Smooth muscle cell (in vitro differentiated cells): ENCODE data around the gene OR4C3. TPM values are rescaled to one million over a fixed set of nuclear protein-coding genes. Genes with fewer than 3 reads are reported as not detected.

Experiments
- DNase-seq: peaks from one replicate; lab custom pipeline; 2025; ENCODE audit not compliant: unreplicated experiment; lab: John Stamatoyannopoulos, UW
- H2AFZ ChIP-seq: fragments of 200-600 bp; sonication (generic); 2 replicates; pipeline ENCODE4 v1.6.0; 2016; ENCODE audit warnings: antibody characterized with exemption, low read depth, mild to moderate bottlenecking
- H3F3A ChIP-seq: fragments of 200-600 bp; sonication (generic); 2 replicates; pipeline ENCODE4 v1.6.0; 2017; ENCODE audit warnings: antibody characterized with exemption, low read depth
- H3K27ac ChIP-seq: fragments of 200-600 bp; sonication (generic); 2 replicates; pipeline ENCODE4 v1.5.1; 2016; ENCODE audit warnings: low read depth, mild to moderate bottlenecking
- H3K27me3 ChIP-seq: fragments of 200-600 bp; sonication (generic); 2 replicates; pipeline ENCODE4 v1.6.1; 2016; ENCODE audit warnings: low read depth, mild to moderate bottlenecking
- H3K36me3 ChIP-seq: fragments of 200-600 bp; sonication (generic); 2 replicates; pipeline ENCODE4 v1.5.1; 2016; ENCODE audit warnings: low read depth
- H3K4me1 ChIP-seq: fragments of 200-600 bp; sonication (generic); 2 replicates; pipeline ENCODE4 v1.5.1; 2016; ENCODE audit warnings: low read depth
- H3K4me2 ChIP-seq: fragments of 200-600 bp; sonication (generic); 2 replicates; pipeline ENCODE4 v1.6.0; 2016; ENCODE audit warnings: mild to moderate bottlenecking
- H3K4me3 ChIP-seq: fragments of 200-600 bp; sonication (generic); 2 replicates; pipeline ENCODE4 v1.5.1; 2016; ENCODE audit warnings: mild to moderate bottlenecking
- H3K79me2 ChIP-seq: fragments of 200-600 bp; sonication (generic); 2 replicates; pipeline ENCODE4 v1.6.0; 2016; ENCODE audit warnings: low read depth, mild to moderate bottlenecking
- H3K9ac ChIP-seq: fragments of 200-600 bp; sonication (generic); 2 replicates; pipeline ENCODE4 v1.6.0; 2016; ENCODE audit warnings: low read depth
- H3K9me3 ChIP-seq: fragments of 200-600 bp; sonication (generic); replicated peaks from 2 replicates; pipeline ENCODE4 v1.5.1; 2016; ENCODE audit warnings: low read depth
- H4K20me1 ChIP-seq: fragments of 200-600 bp; sonication (generic); 2 replicates; pipeline ENCODE4 v1.6.0; 2016; ENCODE audit warnings: low read depth
- WGBS: methylation state at CpG from one replicate; pipeline ENCODE4 v1.1.7; 2016; ENCODE audit warnings: low lambda C conversion rate; 5-methylcytosine and 5-hydroxymethylcytosine counted together
- polyA plus RNA-seq: library from polyadenylated mRNA; unstranded; fragments of >200 nt; fragmentation: Nextera tagmentation; extraction: Ambion mirVana; gene quantifications from 2 replicates; pipeline ENCODE4 v1.2.1, GENCODE V29; 2016
- total RNA-seq: library from RNA; depleted of rRNA; stranded (reverse); fragments of >200 nt; gene quantifications from 2 replicates; pipeline ENCODE4 v1.2.3, GENCODE V29; 2014
- TF ChIP-seq, protein P1 (sequence below): fragments of 200-600 bp; sonication (generic); IDR thresholded peaks from 2 replicates; pipeline ENCODE4 v1.5.1; 2017; ENCODE audit warnings: borderline replicate concordance, mild to moderate bottlenecking, antibody characterized with exemption; ENCODE audit not compliant: insufficient read depth, poor library complexity, severe bottlenecking

Gene OR4C3
- total and polyA plus RNA-seq, 2 experiments from 2014 or later: not detected

- WGBS: 71% methylated on average over 2 of the region's 2 CpGs
Measured at GRCh38 chr11:48366365-48366764, 41.6 kb downstream of the OR4C3 start, which contains the start of gene OR4C5. Gene OR4C5 (minus strand): TSS chr11:48366465. CDS start chr11:48366465, 0 bp downstream.

More at GRCh38 chr11:48366365-48366764, 41.6 kb downstream of the OR4C3 start, which contains the start of gene OR4C5:
- Histone ChIP-seq H4K20me1 (no peaks in the 10 kb centered on the region), H3K4me3 (no peak within 1 kb of the TSS), H3K9me3 (no peaks in the 10 kb centered on the region), H3K79me2 (no peaks in the 10 kb centered on the region), H3K27ac (no peak within 1 kb of the TSS), H3K36me3 (no peaks in the 10 kb centered on the region), H3F3A (no peaks in the 10 kb centered on the region), H3K4me2 (no peak within 1 kb of the TSS), H3K27me3 (no peaks in the 10 kb centered on the region), H3K9ac (no peak within 1 kb of the TSS), H2AFZ (no peak within 1 kb of the TSS), H3K4me1 (no peaks in the 10 kb centered on the region)
- TF ChIP-seq, protein P1, sequence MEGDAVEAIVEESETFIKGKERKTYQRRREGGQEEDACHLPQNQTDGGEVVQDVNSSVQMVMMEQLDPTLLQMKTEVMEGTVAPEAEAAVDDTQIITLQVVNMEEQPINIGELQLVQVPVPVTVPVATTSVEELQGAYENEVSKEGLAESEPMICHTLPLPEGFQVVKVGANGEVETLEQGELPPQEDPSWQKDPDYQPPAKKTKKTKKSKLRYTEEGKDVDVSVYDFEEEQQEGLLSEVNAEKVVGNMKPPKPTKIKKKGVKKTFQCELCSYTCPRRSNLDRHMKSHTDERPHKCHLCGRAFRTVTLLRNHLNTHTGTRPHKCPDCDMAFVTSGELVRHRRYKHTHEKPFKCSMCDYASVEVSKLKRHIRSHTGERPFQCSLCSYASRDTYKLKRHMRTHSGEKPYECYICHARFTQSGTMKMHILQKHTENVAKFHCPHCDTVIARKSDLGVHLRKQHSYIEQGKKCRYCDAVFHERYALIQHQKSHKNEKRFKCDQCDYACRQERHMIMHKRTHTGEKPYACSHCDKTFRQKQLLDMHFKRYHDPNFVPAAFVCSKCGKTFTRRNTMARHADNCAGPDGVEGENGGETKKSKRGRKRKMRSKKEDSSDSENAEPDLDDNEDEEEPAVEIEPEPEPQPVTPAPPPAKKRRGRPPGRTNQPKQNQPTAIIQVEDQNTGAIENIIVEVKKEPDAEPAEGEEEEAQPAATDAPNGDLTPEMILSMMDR: no peak
- no peak for DNase-seq

Other genes with a start within 250 kb of the OR4C3 start
- not detected in 2 replicates for gene OR4B1, start 108.1 kb upstream of the OR4C3 start, total RNA-seq
- not detected in 2 replicates for gene OR4B1, start 108.1 kb upstream of the OR4C3 start, polyA plus RNA-seq
- not detected in 2 replicates for gene OR4X2, start 79.8 kb upstream of the OR4C3 start, total RNA-seq
- gene OR4X2, start 79.8 kb upstream of the OR4C3 start, polyA plus RNA-seq: not detected in 2 replicates
- not detected in 2 replicates for gene OR4X1, start 61.1 kb upstream of the OR4C3 start, total RNA-seq
- gene OR4X1, start 61.1 kb upstream of the OR4C3 start, polyA plus RNA-seq: not detected in 2 replicates
- not detected in 2 replicates for gene OR4S1, start 18.7 kb upstream of the OR4C3 start, total RNA-seq
- gene OR4S1, start 18.7 kb upstream of the OR4C3 start, polyA plus RNA-seq: not detected in 2 replicates
- gene OR4C5, start 41.5 kb downstream of the OR4C3 start, total RNA-seq: not detected in 2 replicates
- not detected in 2 replicates for gene OR4C5, start 41.5 kb downstream of the OR4C3 start, polyA plus RNA-seq
- not detected in 2 replicates for gene OR4A47, start 163.9 kb downstream of the OR4C3 start, total RNA-seq
- not detected in 2 replicates for gene OR4A47, start 163.9 kb downstream of the OR4C3 start, polyA plus RNA-seq